ENCODE measurements around the gene ATG7.

Gene ATG7

DNA sequence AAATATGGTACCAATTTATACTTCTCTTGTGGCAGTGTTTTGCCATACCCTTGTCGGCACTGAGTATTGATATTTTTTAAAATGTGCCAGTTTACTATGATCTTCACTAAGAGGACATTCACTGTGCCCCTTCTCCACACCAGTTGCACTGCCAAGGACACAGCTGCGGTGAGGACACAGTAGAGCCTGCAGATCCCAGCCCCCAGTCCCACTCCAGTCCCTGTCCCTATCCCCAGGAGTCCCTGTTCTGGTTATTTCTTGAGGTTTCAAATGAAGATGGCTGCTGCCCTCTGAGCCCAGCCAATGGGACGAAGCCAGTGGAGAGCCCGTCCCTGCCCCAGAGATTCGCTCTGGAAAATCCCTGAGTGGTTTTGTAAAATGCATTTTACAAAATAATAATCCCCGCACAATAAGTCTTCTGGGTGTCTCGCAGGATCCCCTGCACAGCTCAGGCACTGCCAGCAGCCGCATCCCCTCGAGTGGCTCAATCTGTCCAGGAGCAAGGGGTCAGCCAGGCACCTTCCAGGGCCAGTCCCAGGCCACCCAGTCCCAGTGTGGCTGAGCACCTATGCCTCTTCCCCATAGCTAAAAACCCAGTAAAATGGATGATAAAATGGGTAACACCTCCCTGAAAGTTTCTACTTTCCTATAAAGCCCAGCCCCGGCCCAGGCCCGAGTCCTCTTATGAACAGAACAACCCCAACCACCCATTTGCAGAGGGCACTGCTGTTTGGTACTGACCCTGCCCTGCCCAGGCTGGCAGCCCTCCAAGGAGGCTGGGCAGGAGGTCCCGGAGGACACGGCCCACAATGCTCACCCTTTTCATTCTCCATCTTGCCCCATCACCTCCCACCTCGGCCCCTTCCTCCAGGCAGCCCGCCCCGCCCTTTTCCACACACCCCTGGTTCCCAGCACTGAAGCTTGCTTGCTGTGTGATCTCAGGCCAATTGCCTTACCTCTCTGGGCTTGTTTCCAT lies 280.4 kb downstream of the ATG7 start:
- H3K4me3 ChIP-seq (ENCODE audit: low read depth, low read length): no peak overlapping the region
- TF ChIP-seq, protein P1, sequence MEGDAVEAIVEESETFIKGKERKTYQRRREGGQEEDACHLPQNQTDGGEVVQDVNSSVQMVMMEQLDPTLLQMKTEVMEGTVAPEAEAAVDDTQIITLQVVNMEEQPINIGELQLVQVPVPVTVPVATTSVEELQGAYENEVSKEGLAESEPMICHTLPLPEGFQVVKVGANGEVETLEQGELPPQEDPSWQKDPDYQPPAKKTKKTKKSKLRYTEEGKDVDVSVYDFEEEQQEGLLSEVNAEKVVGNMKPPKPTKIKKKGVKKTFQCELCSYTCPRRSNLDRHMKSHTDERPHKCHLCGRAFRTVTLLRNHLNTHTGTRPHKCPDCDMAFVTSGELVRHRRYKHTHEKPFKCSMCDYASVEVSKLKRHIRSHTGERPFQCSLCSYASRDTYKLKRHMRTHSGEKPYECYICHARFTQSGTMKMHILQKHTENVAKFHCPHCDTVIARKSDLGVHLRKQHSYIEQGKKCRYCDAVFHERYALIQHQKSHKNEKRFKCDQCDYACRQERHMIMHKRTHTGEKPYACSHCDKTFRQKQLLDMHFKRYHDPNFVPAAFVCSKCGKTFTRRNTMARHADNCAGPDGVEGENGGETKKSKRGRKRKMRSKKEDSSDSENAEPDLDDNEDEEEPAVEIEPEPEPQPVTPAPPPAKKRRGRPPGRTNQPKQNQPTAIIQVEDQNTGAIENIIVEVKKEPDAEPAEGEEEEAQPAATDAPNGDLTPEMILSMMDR (IDR thresholded peaks at IDR 0.05; ENCODE audit: low read depth, low read length, missing control alignments): no peak
- in situ Hi-C loops (cut with HindIII; ENCODE audit: low sequenced_read_pairs): loop anchor here (25.0 kb wide), 1 partner anchor 165 kb away; no protein-coding TSS in a partner anchor
- no peak for DNase-seq (ENCODE audit: low read depth)

- in situ Hi-C loops (cut with HindIII; ENCODE audit: low sequenced_read_pairs): loop anchor here (25.0 kb wide), 1 partner anchor 166 kb away; no protein-coding TSS in a partner anchor
- H3K4me3 ChIP-seq (ENCODE audit: low read depth, low read length): no peak overlapping the region
- TF ChIP-seq, protein P1 (IDR thresholded peaks at IDR 0.05; ENCODE audit: low read depth, low read length, missing control alignments): no peak
- no peak for DNase-seq (ENCODE audit: low read depth)
Measured at GRCh38 chr3:11553436-11554235, 281.4 kb downstream of the ATG7 start.

- in situ Hi-C loops (cut with HindIII; ENCODE audit: low sequenced_read_pairs): loop anchor here (25.0 kb wide), 1 partner anchor 167 kb away; no protein-coding TSS in a partner anchor
- TF ChIP-seq, protein P1 (IDR thresholded peaks at IDR 0.05; ENCODE audit: low read depth, low read length, missing control alignments): no peak
- no peak overlapping the region for H3K4me3 ChIP-seq (ENCODE audit: low read depth, low read length)
Measured at GRCh38 chr3:11554236-11554610, 282.0 kb downstream of the ATG7 start.

GRCh38 chr3:11554666-11555065 lies 282.5 kb downstream of the ATG7 start:
- TF ChIP-seq, protein P1 (IDR thresholded peaks at IDR 0.05; ENCODE audit: low read depth, low read length, missing control alignments): no peak
- H3K4me3 ChIP-seq (ENCODE audit: low read depth, low read length): no peak overlapping the region
- DNase-seq (ENCODE audit: low read depth): no peak
- in situ Hi-C loops (cut with HindIII; ENCODE audit: low sequenced_read_pairs): loop anchor here (25.0 kb wide), 1 partner anchor 167 kb away; no protein-coding TSS in a partner anchor

More at GRCh38 chr3:11554236-11554610, 282.0 kb downstream of the ATG7 start:
- DNase-seq (ENCODE audit: low read depth): no peak

DNA sequence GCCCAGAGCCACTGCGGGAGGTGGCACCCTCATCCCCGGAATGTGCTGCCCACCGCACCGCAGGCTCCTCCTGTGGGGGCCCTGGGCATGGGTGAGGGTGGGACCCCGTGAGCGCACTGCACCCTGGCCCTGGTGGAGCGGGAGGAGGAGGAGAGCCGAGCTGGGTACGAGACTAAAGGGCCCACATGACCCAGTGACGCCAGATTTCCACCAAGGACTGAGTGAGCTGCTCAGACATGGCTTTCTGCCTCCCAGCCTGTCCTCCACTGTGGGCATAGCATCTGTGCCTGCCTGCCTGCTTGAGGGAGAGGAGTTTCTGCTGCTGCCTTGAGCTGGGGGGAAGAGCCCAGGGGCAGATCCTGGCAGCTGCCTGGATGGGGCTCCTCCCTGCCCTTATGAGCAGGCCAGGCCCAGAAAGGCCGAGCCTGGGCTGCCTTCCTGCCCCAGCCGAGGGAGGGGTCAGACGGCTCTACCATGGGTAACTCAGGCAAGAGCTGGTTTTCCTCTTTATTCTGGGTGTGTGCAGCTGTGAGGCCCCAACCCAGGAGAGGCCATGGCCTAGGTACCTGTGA lies 283.1 kb downstream of the ATG7 start:
- in situ Hi-C loops (cut with HindIII; ENCODE audit: low sequenced_read_pairs): loop anchor here (25.0 kb wide), 1 partner anchor 168 kb away; no protein-coding TSS in a partner anchor
- TF ChIP-seq, protein P1 (IDR thresholded peaks at IDR 0.05; ENCODE audit: low read depth, low read length, missing control alignments): no peak
- DNase-seq (ENCODE audit: low read depth): no peak
- no peak overlapping the region for H3K4me3 ChIP-seq (ENCODE audit: low read depth, low read length)

All from astrocyte of the cerebellum (primary cell).